Effector memory CD8-positive, alpha-beta T cell (primary cell): ENCODE data around the gene FCAMR.

Source experiments
- ATAC-seq: fragments of 150-1000 bp; cut with Tn5 transposase; replicated peaks from 2 replicates; pipeline ENCODE4 v1.10.0; 2021; ENCODE audit warnings: mild to moderate bottlenecking, moderate library complexity
- DNase-seq, 3 experiments: peaks; one replicate each; pipeline ENCODE4 v3.0.0; 2021
- H3K27ac Mint-ChIP-seq, 2 donors: one replicate each; pipeline ENCODE4 v1.8.0; 2022; ENCODE audit warnings: mild to moderate bottlenecking in 2 of 2, mixed read lengths in 2 of 2, moderate library complexity in 2 of 2
- H3K27me3 Mint-ChIP-seq, 2 donors: one replicate each; pipeline ENCODE4 v1.8.0; 2022; ENCODE audit warnings: mixed read lengths in 2 of 2
- H3K36me3 Mint-ChIP-seq: one replicate; pipeline ENCODE4 v1.8.0; 2022; ENCODE audit warnings: mild to moderate bottlenecking, moderate library complexity, mixed read lengths; ENCODE audit not compliant: insufficient read depth
- H3K4me1 Mint-ChIP-seq, 2 donors: one replicate each; pipeline ENCODE4 v1.8.0; 2022; ENCODE audit warnings: low read depth in 2 of 2, mixed read lengths in 2 of 2
- H3K4me3 Mint-ChIP-seq, 2 donors: one replicate each; pipeline ENCODE4 v1.8.0; 2022; ENCODE audit warnings: mild to moderate bottlenecking in 2 of 2, mixed read lengths in 2 of 2, moderate library complexity in 2 of 2
- H3K9me3 Mint-ChIP-seq, 2 donors: one replicate each; pipeline ENCODE4 v1.8.0; 2022; ENCODE audit warnings: mixed read lengths in 2 of 2

The FCAMR gene

GRCh38 chr1:206947255-206947654, 23.0 kb downstream of the FCAMR start:
- no peaks in the 10 kb centered on the region for H3K36me3 Mint-ChIP-seq
- no peaks in the 10 kb centered on the region for H3K27me3 Mint-ChIP-seq
- H3K27ac Mint-ChIP-seq: peak overlapping the region in 1 of 2 donors; percentile 86
- no peak for ATAC-seq
- peaks cover 26 to 29% of the 10 kb centered on the region in 2 donors for H3K4me1 Mint-ChIP-seq
- H3K9me3 Mint-ChIP-seq: no peaks in the 10 kb centered on the region
- no peak for DNase-seq
- no peak overlapping the region for H3K4me3 Mint-ChIP-seq

GRCh38 chr1:206946261-206946660, 24.0 kb downstream of the FCAMR start, which contains the start of gene PIGR:
PIGR (minus strand) TSS chr1:206946466; CDS start chr1:206940531, 5,935 bp downstream.
- H3K36me3 Mint-ChIP-seq: no peaks in the 10 kb centered on the region
- H3K4me3 Mint-ChIP-seq: no peak within 1 kb of the TSS

GRCh38 chr1:206945779-206946178, 24.5 kb downstream of the FCAMR start:
- Mint-ChIP-seq H3K36me3 (no peaks in the 10 kb centered on the region), H3K4me3 (no peak overlapping the region), H3K4me1 (peaks cover 26 to 29% of the 10 kb centered on the region in 2 donors), H3K27me3 (peaks cover 7 to 9% of the 10 kb centered on the region in 2 donors), H3K9me3 (no peaks in the 10 kb centered on the region), H3K27ac (no peak overlapping the region)
- no peak for DNase-seq
- ATAC-seq: no peak

More at GRCh38 chr1:206946261-206946660, 24.0 kb downstream of the FCAMR start, which contains the start of gene PIGR:
- ATAC-seq: no peak
- H3K27ac Mint-ChIP-seq: peak within 1 kb of the TSS in 1 of 2 donors; percentile 86
- H3K4me1 Mint-ChIP-seq: peaks cover 26 to 29% of the 10 kb centered on the region in 2 donors
- no peak for DNase-seq
- H3K9me3 Mint-ChIP-seq: no peaks in the 10 kb centered on the region
- H3K27me3 Mint-ChIP-seq: peaks cover 2 to 4% of the 10 kb centered on the region in 2 donors

GRCh38 chr1:206944703-206945102, 25.6 kb downstream of the FCAMR start:
- Mint-ChIP-seq H3K36me3 (no peaks in the 10 kb centered on the region), H3K4me1 (peaks cover 26 to 29% of the 10 kb centered on the region in 2 donors), H3K9me3 (no peaks in the 10 kb centered on the region), H3K4me3 (no peak overlapping the region), H3K27ac (peak overlapping the region in 1 of 2 donors; percentile 2), H3K27me3 (peaks cover 11 to 16% of the 10 kb centered on the region in 2 donors)
- ATAC-seq (peak; percentile 98), DNase-seq (peak in 2 of 3 experiments; percentile 38 to 44)

GRCh38 chr1:206941766-206942418, 28.4 kb downstream of the FCAMR start:
- no peak for DNase-seq
- Mint-ChIP-seq H3K27ac (no peak overlapping the region), H3K9me3 (no peaks in the 10 kb centered on the region)

GRCh38 chr1:206940588-206940936, 29.7 kb downstream of the FCAMR start:
- no peak for DNase-seq
- Mint-ChIP-seq H3K9me3 (no peaks in the 10 kb centered on the region), H3K36me3 (peaks cover 3% of the 10 kb centered on the region), H3K27me3 (peaks cover 11 to 16% of the 10 kb centered on the region in 2 donors), H3K4me3 (no peak overlapping the region), H3K4me1 (peaks cover 10 to 13% of the 10 kb centered on the region in 2 donors), H3K27ac (no peak overlapping the region)
- no peak for ATAC-seq

More at GRCh38 chr1:206941766-206942418, 28.4 kb downstream of the FCAMR start:
- peaks cover 11 to 16% of the 10 kb centered on the region in 2 donors for H3K27me3 Mint-ChIP-seq
- H3K36me3 Mint-ChIP-seq: no peaks in the 10 kb centered on the region
- no peak overlapping the region for H3K4me3 Mint-ChIP-seq
- ATAC-seq: no peak
- peaks cover 16 to 18% of the 10 kb centered on the region in 2 donors for H3K4me1 Mint-ChIP-seq

- peaks cover 6 to 10% of the 10 kb centered on the region in 2 donors for H3K4me1 Mint-ChIP-seq
- no peaks in the 10 kb centered on the region for H3K9me3 Mint-ChIP-seq
- no peak overlapping the region for H3K27ac Mint-ChIP-seq
These were observed 30.2 kb downstream of the FCAMR start for GRCh38 chr1:206939841-206940587.

GRCh38 chr1:206939131-206939530, 31.1 kb downstream of the FCAMR start:
- DNase-seq (no peak), ATAC-seq (no peak)
- no peak overlapping the region for H3K27ac Mint-ChIP-seq
- peaks cover 11 to 16% of the 10 kb centered on the region in 2 donors for H3K27me3 Mint-ChIP-seq
- H3K9me3 Mint-ChIP-seq: no peaks in the 10 kb centered on the region
- H3K36me3 Mint-ChIP-seq: peaks cover 3% of the 10 kb centered on the region
- peaks cover 0 to 4% of the 10 kb centered on the region in 2 donors for H3K4me1 Mint-ChIP-seq
- H3K4me3 Mint-ChIP-seq: no peak overlapping the region

More at GRCh38 chr1:206939841-206940587, 30.2 kb downstream of the FCAMR start:
- peaks cover 3% of the 10 kb centered on the region for H3K36me3 Mint-ChIP-seq
- peaks cover 11 to 16% of the 10 kb centered on the region in 2 donors for H3K27me3 Mint-ChIP-seq
- ATAC-seq (no peak), DNase-seq (no peak)
- H3K4me3 Mint-ChIP-seq: no peak overlapping the region

GRCh38 chr1:206937425-206937824, 32.8 kb downstream of the FCAMR start:
- ATAC-seq (no peak), DNase-seq (no peak)
- peaks cover 3% of the 10 kb centered on the region for H3K36me3 Mint-ChIP-seq
- H3K4me3 Mint-ChIP-seq: no peak overlapping the region
- H3K27ac Mint-ChIP-seq: no peak overlapping the region
- peaks cover 5 to 8% of the 10 kb centered on the region in 2 donors for H3K4me1 Mint-ChIP-seq
- no peaks in the 10 kb centered on the region for H3K9me3 Mint-ChIP-seq
- peaks cover 11 to 16% of the 10 kb centered on the region in 2 donors for H3K27me3 Mint-ChIP-seq

GRCh38 chr1:206935491-206936067, 34.7 kb downstream of the FCAMR start:
- Mint-ChIP-seq H3K4me1 (peaks cover 7 to 18% of the 10 kb centered on the region in 2 donors), H3K9me3 (no peaks in the 10 kb centered on the region), H3K4me3 (no peak overlapping the region), H3K27me3 (peaks cover 0 to 7% of the 10 kb centered on the region in 2 donors), H3K27ac (no peak overlapping the region), H3K36me3 (peaks cover 3% of the 10 kb centered on the region)
- DNase-seq: no peak
- ATAC-seq: no peak

- H3K27me3 Mint-ChIP-seq: no peaks in the 10 kb centered on the region
- peak overlapping the region in 1 of 2 donors; percentile 62 for H3K27ac Mint-ChIP-seq
- H3K4me3 Mint-ChIP-seq: no peak overlapping the region
- no peaks in the 10 kb centered on the region for H3K9me3 Mint-ChIP-seq
- peak; percentile 68 to 73 (median 69) for DNase-seq
- H3K36me3 Mint-ChIP-seq: peaks cover 3% of the 10 kb centered on the region
- peak; percentile 71 for ATAC-seq
- peaks cover 19 to 29% of the 10 kb centered on the region in 2 donors for H3K4me1 Mint-ChIP-seq
These were observed 36.8 kb downstream of the FCAMR start for GRCh38 chr1:206933333-206933945.

- H3K36me3 Mint-ChIP-seq: peaks cover 3% of the 10 kb centered on the region
- H3K27ac Mint-ChIP-seq: peak overlapping the region; percentile 62 to 88
- no peaks in the 10 kb centered on the region for H3K9me3 Mint-ChIP-seq
- peaks cover 19 to 29% of the 10 kb centered on the region in 2 donors for H3K4me1 Mint-ChIP-seq
- H3K27me3 Mint-ChIP-seq: no peaks in the 10 kb centered on the region
- H3K4me3 Mint-ChIP-seq: no peak overlapping the region
- no peak for ATAC-seq
- DNase-seq: no peak
These were observed 38.1 kb downstream of the FCAMR start for GRCh38 chr1:206932177-206932576.

GRCh38 chr1:206931709-206932108, 38.6 kb downstream of the FCAMR start:
- DNase-seq: no peak
- peaks cover 3% of the 10 kb centered on the region for H3K36me3 Mint-ChIP-seq
- H3K9me3 Mint-ChIP-seq: no peaks in the 10 kb centered on the region
- peaks cover 19 to 29% of the 10 kb centered on the region in 2 donors for H3K4me1 Mint-ChIP-seq
- H3K4me3 Mint-ChIP-seq: no peak overlapping the region
- no peak for ATAC-seq
- no peaks in the 10 kb centered on the region for H3K27me3 Mint-ChIP-seq
- H3K27ac Mint-ChIP-seq: peak overlapping the region in 1 of 2 donors; percentile 88
